Esophagus (tissue), 2 donors: ENCODE data around the gene ADD1. TPM values are rescaled to one million over a fixed set of nuclear protein-coding genes. Genes with fewer than 3 reads are reported as not detected.

ENCODE experiments used
- H3K27ac ChIP-seq, 2 donors: one replicate each; pipeline ENCODE4 v1.5.1; 2013; ENCODE audit warnings: low read depth in 2 of 2, mild to moderate bottlenecking in 2 of 2, inconsistent platforms in 1 of 2, low read length in 1 of 2, moderate library complexity in 1 of 2
- H3K27me3 ChIP-seq, 2 donors: one replicate each; pipeline ENCODE4 v1.6.1; 2013; ENCODE audit warnings: low read length in 2 of 2, control low read depth in 1 of 2, mild to moderate bottlenecking in 1 of 2; ENCODE audit not compliant: insufficient read depth in 2 of 2, control insufficient read depth in 1 of 2
- H3K36me3 ChIP-seq, 2 donors: one replicate each; pipeline ENCODE4 v1.6.1; 2013; ENCODE audit warnings: low read length in 1 of 2; ENCODE audit not compliant: control insufficient read depth in 2 of 2, insufficient read depth in 2 of 2
- H3K4me1 ChIP-seq, 2 donors: one replicate each; pipeline ENCODE4 v1.6.1; 2013; ENCODE audit warnings: low read length in 1 of 2; ENCODE audit not compliant: control insufficient read depth in 2 of 2, insufficient read depth in 2 of 2
- H3K4me3 ChIP-seq, 2 donors: one replicate each; pipeline ENCODE4 v1.5.1; 2013; ENCODE audit warnings: low read length in 2 of 2, mild to moderate bottlenecking in 2 of 2, low read depth in 1 of 2, moderate library complexity in 1 of 2
- H3K9me3 ChIP-seq, 2 donors: one replicate each; pipeline ENCODE4 v1.6.1; 2013; ENCODE audit warnings: mild to moderate bottlenecking in 2 of 2, low read depth in 1 of 2, low read length in 1 of 2, moderate library complexity in 1 of 2; ENCODE audit not compliant: control insufficient read depth in 2 of 2, insufficient read depth in 1 of 2
- WGBS, 2 donors: extraction: QIAGEN DNeasy Blood & Tissue Kit; methylation state at CpG; one replicate each; pipeline ENCODE4 v1.1.7; 2013; 5-methylcytosine and 5-hydroxymethylcytosine counted together
- polyA plus RNA-seq, 2 donors: library from polyadenylated mRNA; stranded (reverse); fragments of 200-250 nt; gene quantifications; one replicate each; pipeline ENCODE4 v1.2.3, GENCODE V29; 2013
- donor health status: healthy with polysubstance abuse.
- donor health status: Bipolar disorder and iron deficiency.

ADD1 gene
- polyA plus RNA-seq, 2 donors: 102 to 156 TPM

DNA sequence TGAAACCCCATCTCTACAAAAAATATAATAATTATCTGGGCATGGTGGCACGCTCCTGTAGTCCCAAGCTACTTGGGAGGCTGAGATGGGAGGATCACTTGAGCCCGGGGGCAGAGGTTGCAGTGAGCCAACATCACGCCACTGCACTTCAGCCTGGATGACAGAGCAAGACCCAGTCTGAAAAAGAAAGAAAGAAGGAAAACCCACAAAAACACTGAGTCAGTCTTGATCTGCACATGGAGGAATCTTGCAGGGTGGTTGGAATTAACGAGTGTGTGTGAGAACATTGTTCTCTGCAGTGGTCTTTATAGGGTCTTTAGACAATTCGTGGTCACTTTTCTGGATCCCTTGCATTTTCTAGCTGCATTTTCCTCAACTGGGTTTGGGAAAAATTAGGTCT is 23.2 kb downstream of the ADD1 start:
- Histone ChIP-seq H3K27ac (no peak overlapping the region), H3K4me1 (peaks cover 0 to 8% of the 10 kb centered on the region in 2 donors), H3K9me3 (no peaks in the 10 kb centered on the region), H3K27me3 (no peaks in the 10 kb centered on the region), H3K4me3 (no peak overlapping the region), H3K36me3 (no peaks in the 10 kb centered on the region)
- 86 to 90% methylated on average over 5 of the region's 5 CpGs for WGBS, 2 donors

DNA sequence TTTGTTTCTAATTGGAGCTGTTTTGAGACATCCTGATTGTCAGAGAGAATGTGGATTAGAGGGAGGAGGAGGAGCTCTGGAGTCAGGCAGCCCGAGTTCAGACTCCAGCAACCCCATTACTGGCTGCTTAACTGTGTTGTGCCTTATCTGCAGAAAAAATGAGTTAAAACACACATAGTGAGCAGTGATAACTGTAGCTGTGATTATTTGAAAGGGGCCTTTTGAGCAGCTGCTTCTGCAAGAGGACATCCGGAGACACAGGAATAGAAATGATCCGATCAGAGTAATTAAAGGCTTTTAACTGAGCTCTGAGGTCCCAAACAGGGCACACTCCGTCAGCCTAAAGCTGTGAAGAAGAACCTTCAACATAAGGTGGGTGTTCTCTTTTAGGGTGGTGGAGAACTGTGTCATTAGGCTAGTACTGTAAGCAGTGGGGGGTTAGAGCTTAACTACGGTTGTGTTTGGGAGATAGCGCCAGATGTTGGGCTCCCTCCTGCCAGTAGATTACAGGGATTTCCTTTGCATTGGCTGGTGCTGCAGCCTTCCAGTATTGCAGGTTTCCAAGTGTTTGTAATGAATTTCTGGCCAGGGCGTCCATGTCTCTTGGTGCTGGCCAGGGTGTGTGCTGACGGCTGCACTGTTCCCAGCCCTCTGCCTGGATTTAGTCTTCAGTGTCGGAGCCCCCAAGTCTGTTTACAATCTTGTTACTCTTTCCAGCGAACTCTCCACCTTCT is 24.3 kb downstream of the ADD1 start:
- no peaks in the 10 kb centered on the region for H3K27me3 ChIP-seq
- H3K27ac ChIP-seq: peak overlapping the region; percentile 36 to 80
- WGBS, 2 donors: 45 to 50% methylated on average over 10 of the region's 10 CpGs
- peaks cover 0 to 4% of the 10 kb centered on the region in 2 donors for H3K4me1 ChIP-seq
- H3K4me3 ChIP-seq: no peak overlapping the region
- H3K36me3 ChIP-seq: no peaks in the 10 kb centered on the region
- no peaks in the 10 kb centered on the region for H3K9me3 ChIP-seq

DNA sequence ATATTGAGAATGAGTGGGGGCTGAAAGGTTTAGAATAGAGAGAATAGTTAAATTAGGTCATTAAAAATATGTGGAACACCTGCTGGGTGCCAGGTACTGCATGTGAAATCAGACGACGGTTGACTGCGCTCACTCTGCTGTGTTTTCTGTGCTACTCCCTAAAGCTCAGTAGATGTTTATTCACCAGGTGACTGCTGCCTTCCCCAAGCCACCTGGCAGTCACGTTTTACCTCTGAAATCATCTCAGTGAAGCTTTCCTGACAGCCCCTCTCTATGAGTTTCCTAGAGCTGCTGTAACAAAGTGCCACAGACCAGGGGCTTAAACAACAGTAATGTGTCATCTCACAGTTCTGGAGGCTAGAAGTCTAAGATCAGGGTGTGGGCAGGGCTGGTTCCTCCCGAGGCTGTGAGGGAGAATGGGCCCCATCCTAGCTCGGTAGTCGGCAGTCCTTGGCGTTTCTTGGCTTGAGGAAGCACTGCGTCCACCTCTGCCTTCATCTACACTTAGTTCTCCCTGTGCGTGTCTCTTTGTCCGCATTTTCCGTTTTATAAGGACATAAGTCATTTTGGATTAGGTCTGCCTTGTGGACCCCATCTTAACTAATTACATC is 25.3 kb downstream of the ADD1 start:
- Histone ChIP-seq H3K4me3 (no peak overlapping the region), H3K36me3 (no peaks in the 10 kb centered on the region), H3K9me3 (no peaks in the 10 kb centered on the region), H3K27me3 (no peaks in the 10 kb centered on the region), H3K27ac (no peak overlapping the region), H3K4me1 (peaks cover 0 to 4% of the 10 kb centered on the region in 2 donors)
- WGBS, 2 donors: 68 to 78% methylated on average over 12 of the region's 12 CpGs

DNA sequence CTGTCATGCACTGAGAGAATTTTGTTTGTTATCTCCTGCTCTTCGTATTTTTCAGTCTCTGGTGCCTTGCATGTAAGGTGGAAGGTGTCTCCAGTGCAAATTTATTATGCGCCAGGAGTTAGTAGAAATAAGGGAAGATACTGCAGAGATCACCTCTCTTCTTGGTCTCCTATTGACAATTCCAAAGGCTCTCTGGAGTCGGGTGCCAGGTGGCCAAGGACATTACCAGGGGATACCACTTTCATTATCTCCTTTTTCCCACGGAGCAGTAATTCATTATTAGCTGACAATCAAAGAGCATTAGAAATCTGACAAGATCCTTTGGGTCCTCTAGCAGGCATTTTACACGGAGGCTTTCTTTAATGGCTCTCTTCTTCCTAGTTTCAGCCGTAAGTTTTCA is 26.0 kb downstream of the ADD1 start:
- H3K4me1 ChIP-seq: peaks cover 0 to 4% of the 10 kb centered on the region in 2 donors
- 56 to 68% methylated on average over 6 of the region's 6 CpGs for WGBS, 2 donors

DNA sequence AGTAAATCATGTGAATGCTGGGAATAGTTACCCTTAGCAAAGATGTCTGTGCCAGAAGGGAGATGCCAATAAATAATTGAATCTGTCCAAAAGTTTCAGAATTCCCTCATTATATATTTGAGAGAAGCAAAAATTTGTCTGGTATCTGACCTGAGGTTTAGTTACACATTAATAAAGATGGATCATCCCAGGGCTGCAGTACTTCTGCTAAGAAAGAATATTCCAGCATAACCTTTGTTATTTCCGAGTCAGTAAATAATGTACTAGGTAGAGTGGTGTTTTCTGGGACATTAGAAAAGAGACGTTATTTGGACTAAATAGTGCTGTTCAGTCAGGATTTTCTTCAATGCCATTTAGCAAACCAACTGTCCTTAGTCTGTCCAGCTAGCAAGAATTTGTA is 26.4 kb downstream of the ADD1 start:
- 55 to 70% methylated on average over 2 of the region's 2 CpGs for WGBS, 2 donors
- no peaks in the 10 kb centered on the region for H3K27me3 ChIP-seq
- no peaks in the 10 kb centered on the region for H3K36me3 ChIP-seq
- no peak overlapping the region for H3K4me3 ChIP-seq
- no peaks in the 10 kb centered on the region for H3K9me3 ChIP-seq
- H3K4me1 ChIP-seq: peaks cover 0 to 4% of the 10 kb centered on the region in 2 donors
- no peak overlapping the region for H3K27ac ChIP-seq

More for the DNA sequence above, 26.0 kb downstream of the ADD1 start:
- H3K4me3 ChIP-seq: no peak overlapping the region
- no peaks in the 10 kb centered on the region for H3K36me3 ChIP-seq
- H3K9me3 ChIP-seq: no peaks in the 10 kb centered on the region
- H3K27me3 ChIP-seq: no peaks in the 10 kb centered on the region
- no peak overlapping the region for H3K27ac ChIP-seq

DNA sequence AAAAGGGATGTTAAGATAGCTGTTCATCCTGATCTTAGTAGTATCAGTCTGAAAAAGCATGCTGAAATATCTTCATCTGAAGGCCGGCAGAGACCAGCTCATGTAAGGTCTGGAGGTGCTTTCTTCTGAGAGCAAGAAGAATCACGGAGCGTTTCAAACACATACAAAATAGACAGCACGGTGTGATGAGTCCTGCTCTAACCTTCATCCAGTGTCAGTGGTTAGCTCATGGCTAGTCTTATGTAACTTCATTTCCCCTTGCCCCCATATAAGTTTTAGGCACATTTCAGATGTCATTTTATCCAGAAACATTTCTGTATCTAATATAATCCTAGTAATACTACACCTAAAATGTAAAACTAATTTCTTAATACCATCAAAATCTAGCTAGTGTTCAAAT is 27.8 kb downstream of the ADD1 start:
- peaks cover 0 to 4% of the 10 kb centered on the region in 2 donors for H3K4me1 ChIP-seq

DNA sequence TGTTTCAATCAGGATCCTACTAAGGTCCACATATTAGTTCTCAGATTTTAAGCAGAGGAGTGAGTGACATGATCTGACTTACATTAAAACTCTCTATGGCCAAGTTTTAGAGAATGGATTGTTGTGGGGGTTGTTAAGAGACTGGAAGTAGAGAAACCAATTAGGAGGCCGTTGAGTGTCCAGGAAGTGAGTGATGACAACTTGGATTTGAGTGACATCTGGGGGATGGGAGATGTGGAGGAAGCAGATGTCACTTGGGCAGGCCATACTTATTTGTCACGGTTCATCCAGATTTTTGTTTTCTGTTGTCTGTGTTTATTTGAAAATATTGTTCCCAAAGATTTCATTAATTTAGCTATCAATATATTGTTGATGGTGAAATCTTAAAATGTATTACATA is 28.3 kb downstream of the ADD1 start:
- H3K36me3 ChIP-seq: no peaks in the 10 kb centered on the region
- no peaks in the 10 kb centered on the region for H3K9me3 ChIP-seq
- H3K4me1 ChIP-seq: peaks cover 0 to 4% of the 10 kb centered on the region in 2 donors
- H3K27ac ChIP-seq: no peak overlapping the region
- no peak overlapping the region for H3K4me3 ChIP-seq
- H3K27me3 ChIP-seq: no peaks in the 10 kb centered on the region
- WGBS, 2 donors: 55 to 57% methylated on average over 2 of the region's 2 CpGs

More for the DNA sequence above, 27.8 kb downstream of the ADD1 start:
- H3K4me3 ChIP-seq: no peak overlapping the region
- no peaks in the 10 kb centered on the region for H3K9me3 ChIP-seq
- no peaks in the 10 kb centered on the region for H3K27me3 ChIP-seq
- no peak overlapping the region for H3K27ac ChIP-seq
- H3K36me3 ChIP-seq: no peaks in the 10 kb centered on the region
- 88 to 95% methylated on average over 4 of the region's 4 CpGs for WGBS, 2 donors

DNA sequence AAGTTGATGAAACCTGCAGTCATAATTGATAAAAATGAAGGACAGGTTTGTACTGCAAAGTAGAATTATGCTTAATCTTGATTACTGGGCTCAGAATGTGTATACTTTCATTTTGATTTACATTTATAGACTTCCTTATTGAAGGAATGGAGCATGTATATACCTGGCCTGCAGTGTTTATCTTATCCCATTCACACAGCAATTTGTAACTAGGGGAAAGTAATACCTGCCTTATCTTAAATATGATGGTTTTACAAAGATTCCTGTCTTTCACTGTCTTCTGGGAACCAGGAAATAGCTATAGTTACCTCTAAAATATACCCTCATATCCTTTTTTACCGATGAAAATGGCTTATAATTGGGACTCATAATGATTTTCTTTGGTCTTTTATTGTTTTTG is 29.7 kb downstream of the ADD1 start:
- no peaks in the 10 kb centered on the region for H3K27me3 ChIP-seq
- no peak overlapping the region for H3K4me3 ChIP-seq
- no peak overlapping the region for H3K27ac ChIP-seq
- H3K36me3 ChIP-seq: no peaks in the 10 kb centered on the region
- H3K4me1 ChIP-seq: peaks cover 0 to 4% of the 10 kb centered on the region in 2 donors
- H3K9me3 ChIP-seq: no peaks in the 10 kb centered on the region
- 54 to 58% methylated on average over 1 of the region's 1 CpG for WGBS, 2 donors

DNA sequence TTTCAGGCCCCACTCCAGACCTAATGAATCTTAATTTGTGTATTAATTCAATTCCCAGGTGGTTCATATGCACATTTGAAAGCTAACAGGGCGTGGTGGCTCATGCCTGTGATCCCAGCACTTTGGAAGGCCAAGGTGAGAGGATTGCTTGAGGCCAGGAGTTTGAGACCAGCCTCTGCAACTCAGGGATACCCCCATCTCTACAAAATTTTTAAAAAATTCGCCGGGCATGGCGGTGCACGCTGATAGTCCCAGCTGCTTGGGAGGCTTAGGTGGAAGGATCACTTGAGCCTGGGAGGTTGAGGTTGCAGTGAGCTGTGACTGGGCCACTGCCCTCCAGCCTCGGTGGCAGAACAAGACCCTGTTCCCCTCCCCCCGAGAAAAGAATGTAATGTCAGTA is 31.2 kb downstream of the ADD1 start:
- no peaks in the 10 kb centered on the region for H3K27me3 ChIP-seq
- no peaks in the 10 kb centered on the region for H3K9me3 ChIP-seq
- H3K27ac ChIP-seq: no peak overlapping the region
- H3K4me3 ChIP-seq: no peak overlapping the region
- H3K36me3 ChIP-seq: peaks cover 0 to 4% of the 10 kb centered on the region in 2 donors
- WGBS, 2 donors: 95 to 98% methylated on average over 7 of the region's 7 CpGs
- H3K4me1 ChIP-seq: no peaks in the 10 kb centered on the region

DNA sequence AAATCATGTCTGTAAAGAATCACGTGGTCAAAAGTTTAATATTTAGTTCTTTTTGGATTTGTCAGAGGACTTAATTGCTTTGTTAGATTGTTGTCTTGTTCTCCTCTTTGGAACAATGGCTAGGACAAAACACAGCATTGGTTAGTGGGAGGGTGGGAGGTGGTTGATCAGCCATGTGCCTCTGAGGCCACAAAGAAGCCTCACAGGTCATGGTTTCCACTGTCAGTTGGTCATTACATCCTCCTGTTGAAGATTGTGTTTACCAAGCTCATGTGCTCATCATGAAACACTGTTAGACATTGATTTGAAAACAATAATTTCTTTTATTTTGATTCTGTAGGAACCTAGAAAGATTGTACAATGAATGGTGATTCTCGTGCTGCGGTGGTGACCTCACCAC is 31.9 kb downstream of the ADD1 start:
- Histone ChIP-seq H3K9me3 (no peaks in the 10 kb centered on the region), H3K4me1 (no peaks in the 10 kb centered on the region)

More for the DNA sequence above, 31.9 kb downstream of the ADD1 start:
- H3K27me3 ChIP-seq: no peaks in the 10 kb centered on the region
- WGBS, 2 donors: 87% methylated on average over 3 of the region's 3 CpGs
- H3K36me3 ChIP-seq: peaks cover 0 to 4% of the 10 kb centered on the region in 2 donors
- H3K27ac ChIP-seq: no peak overlapping the region
- H3K4me3 ChIP-seq: no peak overlapping the region
